Lung (tissue), 12 donors: Measurements from ENCODE around the gene PES1. TPM values are rescaled to one million over a fixed set of nuclear protein-coding genes. Genes with fewer than 3 reads are reported as not detected.

Experiments used
- ATAC-seq: fragments of 200-7000 bp; cut with Tn5 transposase; one replicate; pipeline ENCODE4 v1.9.1; 2020; ENCODE audit warnings: moderate number of reproducible peaks; ENCODE audit not compliant: insufficient read depth, low FRiP score
- DNase-seq, 3 donors: peaks; one replicate each; pipeline ENCODE4 v3.0.0-alpha.2; 2013 to 2017
- H3K27ac ChIP-seq, 2 donors: one replicate each; pipeline ENCODE4 v1.5.1; 2013; ENCODE audit warnings: mild to moderate bottlenecking in 2 of 2, moderate library complexity in 2 of 2, control low read depth in 1 of 2, inconsistent platforms in 1 of 2, low read depth in 1 of 2, low read length in 1 of 2
- H3K27me3 ChIP-seq, 3 donors: one replicate each; pipeline ENCODE4 v1.5.1; 2013; ENCODE audit warnings: low read length in 2 of 3; ENCODE audit not compliant: control insufficient read depth in 3 of 3, insufficient read depth in 3 of 3
- H3K36me3 ChIP-seq, 4 donors: one replicate each; pipeline ENCODE4 v1.5.1; 2013; ENCODE audit warnings: low read length in 4 of 4, mild to moderate bottlenecking in 1 of 4, moderate library complexity in 1 of 4; ENCODE audit not compliant: control insufficient read depth in 4 of 4, insufficient read depth in 4 of 4
- H3K4me1 ChIP-seq, 5 donors: one replicate each; pipeline ENCODE4 v1.5.1; 2013; ENCODE audit warnings: low read length in 5 of 5, mild to moderate bottlenecking in 2 of 5, moderate library complexity in 1 of 5; ENCODE audit not compliant: control insufficient read depth in 5 of 5, insufficient read depth in 5 of 5
- H3K4me3 ChIP-seq: one replicate; pipeline ENCODE4 v1.5.1; 2013; ENCODE audit warnings: mild to moderate bottlenecking, control low read depth, moderate library complexity
- H3K9ac ChIP-seq, 2 donors: one replicate each; pipeline ENCODE4 v1.5.1; 2013; ENCODE audit warnings: low read length in 2 of 2, control low read depth in 1 of 2; ENCODE audit not compliant: insufficient read depth in 1 of 2
- H3K9me3 ChIP-seq, 4 donors: one replicate each; pipeline ENCODE4 v1.5.1; 2013; ENCODE audit warnings: low read length in 3 of 4, mild to moderate bottlenecking in 1 of 4, moderate library complexity in 1 of 4; ENCODE audit not compliant: control insufficient read depth in 4 of 4, insufficient read depth in 3 of 4
- CTCF ChIP-seq: IDR thresholded peaks from 2 replicates; pipeline ENCODE4 v1.5.1; 2012; ENCODE audit warnings: mild to moderate bottlenecking; ENCODE audit errors: control extremely low read depth, extremely low read depth
- WGBS, 2 donors: extraction: QIAGEN DNeasy Blood & Tissue Kit; methylation state at CpG; one replicate each; pipeline ENCODE4 v1.1.7; 2013; 5-methylcytosine and 5-hydroxymethylcytosine counted together
- polyA plus RNA-seq, 2 donors: library from polyadenylated mRNA; stranded (reverse); fragments of 200-250 nt; gene quantifications; one replicate each; pipeline ENCODE4 v1.2.1, GENCODE V29; 2013
- total RNA-seq, 2 donors: library from RNA; depleted of rRNA in 1 of 2; stranded (reverse); fragments of >200 nt in 1 of 2; gene quantifications; one replicate each; pipeline ENCODE4 v1.2.1, GENCODE V29; 2014 to 2021
- donor health status: control.
- donor health status: control.
- donor health status: Bipolar disorder and iron deficiency.
- donor health status: healthy.
- donor health status: DM: yes; HTN: yes; CAD: no.

The PES1 gene
- total and polyA plus RNA-seq, 4 donors: 34.4 to 77.2 (median 72.7) TPM

DNA sequence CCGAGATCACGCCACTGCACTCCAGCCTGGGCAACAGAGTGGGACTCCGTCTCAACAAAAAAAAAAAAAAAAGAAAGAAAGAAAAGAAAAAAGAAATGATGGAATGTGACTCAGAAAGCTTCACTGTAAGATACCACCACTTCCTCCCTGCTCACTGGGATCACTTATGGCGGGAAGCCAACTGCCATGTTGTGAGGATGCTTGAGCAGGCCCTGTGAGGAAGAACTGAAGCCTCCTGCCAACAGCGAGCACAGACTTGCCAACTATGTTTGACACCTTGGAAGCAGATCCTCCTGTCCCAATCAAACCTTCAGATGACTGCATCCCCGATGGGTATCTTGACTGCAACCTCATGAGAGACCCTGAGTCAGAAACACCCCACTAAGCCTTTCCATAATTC, 53.4 kb downstream of the PES1 start:
- Histone ChIP-seq H3K4me1 (peaks cover 0 to 7% (median 0%) of the 10 kb centered on the region in 5 donors), H3K4me3 (no peak overlapping the region), H3K9me3 (peaks cover 0 to 2% (median 0%) of the 10 kb centered on the region in 4 donors), H3K36me3 (no peaks in the 10 kb centered on the region), H3K27ac (no peak overlapping the region), H3K9ac (no peak overlapping the region), H3K27me3 (no peaks in the 10 kb centered on the region)
- 87% methylated on average over 6 of the region's 6 CpGs for WGBS, 2 donors
- TF ChIP-seq CTCF: no peak
- DNase-seq (peak in 1 of 3 donors; percentile 10), ATAC-seq (no peak)

- DNase-seq: no peak
- no peaks in the 10 kb centered on the region for H3K4me1 ChIP-seq
- H3K27me3 ChIP-seq: no peaks in the 10 kb centered on the region
- no peak for ATAC-seq
- H3K36me3 ChIP-seq: peaks cover 0 to 4% (median 0%) of the 10 kb centered on the region in 4 donors
- 85 to 92% methylated on average over 9 of the region's 9 CpGs for WGBS, 2 donors
- no peak overlapping the region for H3K4me3 ChIP-seq
- no peak overlapping the region for H3K9ac ChIP-seq
- H3K9me3 ChIP-seq: peaks cover 0 to 2% (median 0%) of the 10 kb centered on the region in 4 donors
- no peak for TF ChIP-seq CTCF
- no peak overlapping the region for H3K27ac ChIP-seq
Observed at GRCh38 chr22:30537083-30537731, 54.5 kb downstream of the PES1 start.

DNA sequence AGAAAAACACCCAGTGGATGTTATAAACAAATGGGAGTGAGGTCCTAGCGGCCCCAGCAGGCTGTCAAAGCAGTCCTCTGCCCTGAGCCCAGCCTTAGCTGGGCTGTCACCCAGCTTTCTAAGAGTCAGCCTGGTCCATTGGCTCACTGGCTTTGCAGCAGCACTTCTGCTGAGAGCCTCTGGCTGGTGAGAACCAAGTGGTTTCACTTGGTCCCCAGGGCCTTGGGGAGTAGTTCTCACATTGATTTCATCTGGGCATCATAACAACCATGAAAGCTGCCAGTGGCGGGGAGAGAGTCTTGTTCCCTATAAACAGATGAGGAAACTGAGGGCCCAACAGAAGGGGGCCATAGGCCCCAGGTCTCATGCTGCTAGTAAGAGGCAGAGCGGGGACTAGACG, 56.5 kb downstream of the PES1 start:
- Histone ChIP-seq H3K9me3 (peaks cover 0 to 2% (median 0%) of the 10 kb centered on the region in 4 donors), H3K9ac (no peak overlapping the region), H3K4me1 (no peaks in the 10 kb centered on the region), H3K27me3 (no peaks in the 10 kb centered on the region), H3K4me3 (no peak overlapping the region), H3K36me3 (peaks cover 0 to 4% (median 0%) of the 10 kb centered on the region in 4 donors), H3K27ac (no peak overlapping the region)
- TF ChIP-seq CTCF: no peak
- no peak for ATAC-seq
- 88 to 93% methylated on average over 4 of the region's 4 CpGs for WGBS, 2 donors
- peak in 1 of 3 donors; percentile 12 for DNase-seq
